Measurements from ENCODE around the gene APRT. TPM values are rescaled to one million over a fixed set of nuclear protein-coding genes. Genes with fewer than 3 reads are reported as not detected.

The APRT gene
- total and polyA plus RNA-seq, 9 of the 15 experiments (the other 6 are each of a cell fraction or from before 2014, with no cell fraction given) = 41.7 to 409 (median 146) TPM

- TF ChIP-seq, protein P1, sequence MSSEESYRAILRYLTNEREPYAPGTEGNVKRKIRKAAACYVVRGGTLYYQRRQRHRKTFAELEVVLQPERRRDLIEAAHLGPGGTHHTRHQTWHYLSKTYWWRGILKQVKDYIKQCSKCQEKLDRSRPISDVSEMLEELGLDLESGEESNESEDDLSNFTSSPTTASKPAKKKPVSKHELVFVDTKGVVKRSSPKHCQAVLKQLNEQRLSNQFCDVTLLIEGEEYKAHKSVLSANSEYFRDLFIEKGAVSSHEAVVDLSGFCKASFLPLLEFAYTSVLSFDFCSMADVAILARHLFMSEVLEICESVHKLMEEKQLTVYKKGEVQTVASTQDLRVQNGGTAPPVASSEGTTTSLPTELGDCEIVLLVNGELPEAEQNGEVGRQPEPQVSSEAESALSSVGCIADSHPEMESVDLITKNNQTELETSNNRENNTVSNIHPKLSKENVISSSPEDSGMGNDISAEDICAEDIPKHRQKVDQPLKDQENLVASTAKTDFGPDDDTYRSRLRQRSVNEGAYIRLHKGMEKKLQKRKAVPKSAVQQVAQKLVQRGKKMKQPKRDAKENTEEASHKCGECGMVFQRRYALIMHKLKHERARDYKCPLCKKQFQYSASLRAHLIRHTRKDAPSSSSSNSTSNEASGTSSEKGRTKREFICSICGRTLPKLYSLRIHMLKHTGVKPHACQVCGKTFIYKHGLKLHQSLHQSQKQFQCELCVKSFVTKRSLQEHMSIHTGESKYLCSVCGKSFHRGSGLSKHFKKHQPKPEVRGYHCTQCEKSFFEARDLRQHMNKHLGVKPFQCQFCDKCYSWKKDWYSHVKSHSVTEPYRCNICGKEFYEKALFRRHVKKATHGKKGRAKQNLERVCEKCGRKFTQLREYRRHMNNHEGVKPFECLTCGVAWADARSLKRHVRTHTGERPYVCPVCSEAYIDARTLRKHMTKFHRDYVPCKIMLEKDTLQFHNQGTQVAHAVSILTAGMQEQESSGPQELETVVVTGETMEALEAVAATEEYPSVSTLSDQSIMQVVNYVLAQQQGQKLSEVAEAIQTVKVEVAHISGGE (CRISPR knock-in tag; IDR thresholded peaks at IDR 0.05) = peak in 1 of 3 experiments; percentile 56; a peak in 1 of 6 replicates
- no peak for TF ChIP-seq PTRF (tag; IDR thresholded peaks at IDR 0.05)
- TF ChIP-seq, protein P2, sequence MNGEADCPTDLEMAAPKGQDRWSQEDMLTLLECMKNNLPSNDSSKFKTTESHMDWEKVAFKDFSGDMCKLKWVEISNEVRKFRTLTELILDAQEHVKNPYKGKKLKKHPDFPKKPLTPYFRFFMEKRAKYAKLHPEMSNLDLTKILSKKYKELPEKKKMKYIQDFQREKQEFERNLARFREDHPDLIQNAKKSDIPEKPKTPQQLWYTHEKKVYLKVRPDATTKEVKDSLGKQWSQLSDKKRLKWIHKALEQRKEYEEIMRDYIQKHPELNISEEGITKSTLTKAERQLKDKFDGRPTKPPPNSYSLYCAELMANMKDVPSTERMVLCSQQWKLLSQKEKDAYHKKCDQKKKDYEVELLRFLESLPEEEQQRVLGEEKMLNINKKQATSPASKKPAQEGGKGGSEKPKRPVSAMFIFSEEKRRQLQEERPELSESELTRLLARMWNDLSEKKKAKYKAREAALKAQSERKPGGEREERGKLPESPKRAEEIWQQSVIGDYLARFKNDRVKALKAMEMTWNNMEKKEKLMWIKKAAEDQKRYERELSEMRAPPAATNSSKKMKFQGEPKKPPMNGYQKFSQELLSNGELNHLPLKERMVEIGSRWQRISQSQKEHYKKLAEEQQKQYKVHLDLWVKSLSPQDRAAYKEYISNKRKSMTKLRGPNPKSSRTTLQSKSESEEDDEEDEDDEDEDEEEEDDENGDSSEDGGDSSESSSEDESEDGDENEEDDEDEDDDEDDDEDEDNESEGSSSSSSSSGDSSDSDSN (IDR thresholded peaks at IDR 0.05; ENCODE audit: borderline replicate concordance in 1 of 2, low read depth in 2 of 2, low read length in 2 of 2) = no peak
- TF ChIP-seq, protein P3, sequence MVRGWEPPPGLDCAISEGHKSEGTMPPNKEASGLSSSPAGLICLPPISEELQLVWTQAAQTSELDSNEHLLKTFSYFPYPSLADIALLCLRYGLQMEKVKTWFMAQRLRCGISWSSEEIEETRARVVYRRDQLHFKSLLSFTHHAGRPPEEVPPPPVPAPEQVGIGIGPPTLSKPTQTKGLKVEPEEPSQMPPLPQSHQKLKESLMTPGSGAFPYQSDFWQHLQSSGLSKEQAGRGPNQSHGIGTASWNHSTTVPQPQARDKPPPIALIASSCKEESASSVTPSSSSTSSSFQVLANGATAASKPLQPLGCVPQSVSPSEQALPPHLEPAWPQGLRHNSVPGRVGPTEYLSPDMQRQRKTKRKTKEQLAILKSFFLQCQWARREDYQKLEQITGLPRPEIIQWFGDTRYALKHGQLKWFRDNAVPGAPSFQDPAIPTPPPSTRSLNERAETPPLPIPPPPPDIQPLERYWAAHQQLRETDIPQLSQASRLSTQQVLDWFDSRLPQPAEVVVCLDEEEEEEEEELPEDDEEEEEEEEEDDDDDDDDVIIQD (CRISPR knock-in tag; IDR thresholded peaks at IDR 0.05) = no peak
- TF ChIP-seq ZNF589 (CRISPR knock-in tag; IDR thresholded peaks at IDR 0.05; ENCODE audit: low read depth) = no peak
- TF ChIP-seq MEF2A (IDR thresholded peaks at IDR 0.05; ENCODE audit: control insufficient read depth, low read depth, low read length) = no peak
- TF ChIP-seq MAZ (CRISPR knock-in tag; conservative IDR thresholded peaks at IDR 0.05 in 1 of 2, IDR thresholded peaks at IDR 0.05 in 1 of 2) = no peak
- peak; percentile 52 for TF ChIP-seq RBM22 (IDR thresholded peaks at IDR 0.05; ENCODE audit: low read depth, low read length, poor library complexity, severe bottlenecking)
- no peak for TF ChIP-seq LARP7 (IDR thresholded peaks at IDR 0.05)
- TF ChIP-seq, protein P4, sequence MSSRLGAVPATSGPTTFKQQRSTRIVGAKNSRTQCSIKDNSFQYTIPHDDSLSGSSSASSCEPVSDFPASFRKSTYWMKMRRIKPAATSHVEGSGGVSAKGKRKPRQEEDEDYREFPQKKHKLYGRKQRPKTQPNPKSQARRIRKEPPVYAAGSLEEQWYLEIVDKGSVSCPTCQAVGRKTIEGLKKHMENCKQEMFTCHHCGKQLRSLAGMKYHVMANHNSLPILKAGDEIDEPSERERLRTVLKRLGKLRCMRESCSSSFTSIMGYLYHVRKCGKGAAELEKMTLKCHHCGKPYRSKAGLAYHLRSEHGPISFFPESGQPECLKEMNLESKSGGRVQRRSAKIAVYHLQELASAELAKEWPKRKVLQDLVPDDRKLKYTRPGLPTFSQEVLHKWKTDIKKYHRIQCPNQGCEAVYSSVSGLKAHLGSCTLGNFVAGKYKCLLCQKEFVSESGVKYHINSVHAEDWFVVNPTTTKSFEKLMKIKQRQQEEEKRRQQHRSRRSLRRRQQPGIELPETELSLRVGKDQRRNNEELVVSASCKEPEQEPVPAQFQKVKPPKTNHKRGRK (tag; IDR thresholded peaks at IDR 0.05) = no peak
- TF ChIP-seq ZNF586 (CRISPR knock-in tag; conservative IDR thresholded peaks at IDR 0.05) = no peak
- TF ChIP-seq MAFF (IDR thresholded peaks at IDR 0.05; ENCODE audit: low read length) = no peak
- TF ChIP-seq ZNF133 (CRISPR knock-in tag; IDR thresholded peaks at IDR 0.05) = no peak
- TF ChIP-seq ESRRB (CRISPR knock-in tag; IDR thresholded peaks at IDR 0.05; ENCODE audit: borderline replicate concordance) = no peak
Measured at GRCh38 chr16:88763502-88764053, 48.1 kb downstream of the APRT start (continued).
